Fibroblast of skin of right quadriceps (primary cell): ENCODE data around the gene TAS2R46.
"Not testable (repeated sequence)": the region's sequence is repeated elsewhere in the genome, so short reads cannot be mapped to it uniquely, and the experiment has no call there.

Source experiments
- DNase-seq: peaks from one replicate; pipeline ENCODE4 v3.0.0-alpha.2; 2013

Gene TAS2R46

GRCh38 chr12:11033959-11034358 lies 28.1 kb downstream of the TAS2R46 start:
- DNase-seq = not testable (repeated sequence)

GRCh38 chr12:11031307-11031706 lies 30.8 kb downstream of the TAS2R46 start, which contains the start of gene TAS2R31:
TSS of gene TAS2R31 (minus strand) at chr12:11031407. CDS start at chr12:11031335, 72 bp downstream.
- no peak for DNase-seq

GRCh38 chr12:11026118-11026517 lies 36.0 kb downstream of the TAS2R46 start:
- no peak for DNase-seq

GRCh38 chr12:11023387-11023786 lies 38.7 kb downstream of the TAS2R46 start:
- no peak for DNase-seq

GRCh38 chr12:11022520-11022919 lies 39.6 kb downstream of the TAS2R46 start, which contains the start of gene TAS2R19:
TSS of gene TAS2R19 (minus strand) at chr12:11022620. CDS start at chr12:11022571, 49 bp downstream.
- DNase-seq = no peak

GRCh38 chr12:11016937-11017336 lies 45.2 kb downstream of the TAS2R46 start:
- DNase-seq = no peak

- no peak for DNase-seq
These were observed 46.2 kb downstream of the TAS2R46 start for GRCh38 chr12:11015775-11016430.

- DNase-seq = peak; percentile 4
These were observed 47.9 kb downstream of the TAS2R46 start for GRCh38 chr12:11014234-11014633.
